Activated CD4-positive, alpha-beta T cell treated with anti-CD3 and anti-CD28 coated beads, Interleukin-2, amount 10 ng/mL, durations not matched to agents 24 days and 14 days (primary cell): ENCODE results near the gene ABTB2. TPM values are rescaled to one million over a fixed set of nuclear protein-coding genes. Genes with fewer than 3 reads are reported as not detected.

Experiments used
- DNase-seq: peaks from one replicate; pipeline ENCODE4 v3.0.0; 2022
- H3K27ac Mint-ChIP-seq: one replicate; pipeline ENCODE4 v1.8.0; 2022; ENCODE audit warnings: mild to moderate bottlenecking, mixed read lengths
- H3K27me3 Mint-ChIP-seq: one replicate; pipeline ENCODE4 v1.8.0; 2022; ENCODE audit warnings: mixed read lengths
- H3K36me3 Mint-ChIP-seq: one replicate; pipeline ENCODE4 v1.8.0; 2022; ENCODE audit warnings: low read depth, mild to moderate bottlenecking, mixed read lengths
- H3K4me1 Mint-ChIP-seq: one replicate; pipeline ENCODE4 v1.8.0; 2021; ENCODE audit warnings: mixed read lengths
- H3K4me3 Mint-ChIP-seq: one replicate; pipeline ENCODE4 v1.8.0; 2022; ENCODE audit warnings: mild to moderate bottlenecking, moderate library complexity, mixed read lengths
- H3K9me3 Mint-ChIP-seq: one replicate; pipeline ENCODE4 v1.8.0; 2021; ENCODE audit warnings: mixed read lengths
- intact Hi-C: fragments of 100-400 bp; cut with micrococcal nuclease; formaldehyde crosslinking; loops from one replicate; pipeline ENCODE4 v1.15.1; 2023
- total RNA-seq: library from RNA; stranded (reverse); gene quantifications from 2 replicates; pipeline ENCODE4 v1.2.3, GENCODE V29; 2022

The ABTB2 gene
- total RNA-seq, 1 donor from 2014 or later, result 13.1 TPM

DNA sequence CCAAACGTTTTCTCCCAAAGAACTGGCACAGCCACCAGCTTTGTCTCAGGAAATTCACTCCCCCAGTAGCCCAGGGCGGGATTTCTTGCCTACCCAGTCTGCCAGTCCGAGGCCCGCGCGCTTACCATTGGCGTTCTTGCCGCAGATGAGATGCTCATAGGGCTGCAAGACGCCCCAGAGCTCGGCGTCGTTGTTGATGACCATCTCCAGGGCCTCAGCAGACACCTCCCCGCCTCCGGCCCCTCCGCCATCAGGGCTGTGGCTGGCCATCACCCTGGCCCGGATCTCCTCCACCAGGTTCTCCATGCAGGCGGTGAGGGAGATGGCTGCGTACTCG is 1.3 kb downstream of the ABTB2 start:
- H3K4me3 Mint-ChIP-seq, result peak overlapping the region; percentile 83
- no peak overlapping the region for H3K27ac Mint-ChIP-seq
- peaks cover 50% of the 10 kb centered on the region for H3K27me3 Mint-ChIP-seq
- peaks cover 16% of the 10 kb centered on the region for H3K36me3 Mint-ChIP-seq
- H3K4me1 Mint-ChIP-seq, result peaks cover 32% of the 10 kb centered on the region
- DNase-seq, result peak; percentile 70
- intact Hi-C loops, result loop anchor here (5.0 to 10.0 kb wide), 2 partner anchors 502 to 561 kb away; partner anchors contain the start of genes APIP and PDHX
- H3K9me3 Mint-ChIP-seq, result no peaks in the 10 kb centered on the region

DNA sequence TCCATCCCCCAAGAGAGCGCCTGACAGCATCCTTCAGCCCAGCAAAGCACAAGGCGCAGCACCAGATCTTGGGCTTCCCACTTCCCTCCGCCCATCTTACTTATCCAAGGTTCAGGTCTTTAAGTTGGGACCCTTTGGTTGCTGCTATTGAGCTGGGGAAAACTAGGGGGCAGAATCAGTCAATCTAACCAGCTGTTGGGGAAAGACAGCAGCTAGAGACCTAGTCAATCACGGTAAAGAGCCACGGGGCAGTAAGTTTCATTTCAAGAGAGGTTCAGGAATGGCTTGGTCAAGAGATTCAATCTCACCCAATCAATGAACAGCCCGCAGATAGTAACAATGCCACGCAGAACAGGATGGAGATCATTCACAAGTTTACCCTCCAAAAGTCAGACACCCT is 1.7 kb downstream of the ABTB2 start:
- Mint-ChIP-seq H3K4me3 (peak overlapping the region; percentile 83), H3K4me1 (peaks cover 35% of the 10 kb centered on the region), H3K27ac (no peak overlapping the region), H3K9me3 (no peaks in the 10 kb centered on the region), H3K36me3 (peaks cover 19% of the 10 kb centered on the region), H3K27me3 (peaks cover 50% of the 10 kb centered on the region)
- intact Hi-C loops, result loop anchor here (5.0 to 10.0 kb wide), 2 partner anchors 501 to 561 kb away; partner anchors contain the start of genes APIP and PDHX
- DNase-seq, result no peak

DNA sequence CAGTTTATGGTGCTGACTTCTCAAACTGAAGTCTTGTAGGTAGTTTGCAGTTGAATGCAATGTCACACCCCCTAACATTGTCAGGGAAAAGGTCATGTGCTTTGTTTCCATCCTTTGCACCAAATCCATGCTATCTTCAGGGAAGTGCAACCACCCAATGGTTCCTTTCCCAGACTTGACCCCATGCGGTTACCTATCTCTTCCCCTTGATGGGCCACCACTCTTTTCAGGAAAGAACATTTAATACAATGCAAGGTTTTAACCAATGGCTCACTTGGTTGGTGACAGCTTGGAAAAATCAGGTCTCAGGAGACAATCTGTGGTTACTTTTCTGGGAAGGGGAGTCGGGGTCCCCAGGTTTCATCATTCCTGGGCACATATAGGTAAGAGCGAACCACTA is 2.1 kb downstream of the ABTB2 start:
- peak overlapping the region; percentile 83 for H3K4me3 Mint-ChIP-seq
- intact Hi-C loops, result loop anchor here (5.0 to 10.0 kb wide), 2 partner anchors 501 to 562 kb away; partner anchors contain the start of genes APIP and PDHX
- H3K4me1 Mint-ChIP-seq, result peaks cover 35% of the 10 kb centered on the region
- no peaks in the 10 kb centered on the region for H3K9me3 Mint-ChIP-seq
- H3K36me3 Mint-ChIP-seq, result peaks cover 19% of the 10 kb centered on the region
- peaks cover 46% of the 10 kb centered on the region for H3K27me3 Mint-ChIP-seq
- DNase-seq, result no peak
- no peak overlapping the region for H3K27ac Mint-ChIP-seq

DNA sequence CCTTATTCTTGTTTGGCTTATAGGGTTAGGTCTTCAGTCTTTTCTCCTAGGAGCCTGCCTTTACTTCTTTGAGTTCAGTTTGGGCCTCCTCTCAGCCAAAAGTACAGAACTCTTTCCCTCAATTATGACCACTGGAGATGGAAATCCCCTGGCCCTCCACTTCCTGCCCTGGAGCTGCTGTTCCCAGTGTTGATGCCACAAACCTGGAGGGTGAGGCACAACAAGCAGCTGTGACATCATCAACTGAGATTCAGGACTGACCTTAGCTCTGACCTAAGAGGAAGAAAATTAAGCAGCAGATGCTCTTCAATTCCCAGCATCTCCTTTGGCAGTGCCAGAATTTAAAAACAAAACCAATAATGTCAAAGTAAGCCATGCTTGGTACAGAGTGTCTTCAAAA is 3.0 kb downstream of the ABTB2 start:
- no peak for DNase-seq
- Mint-ChIP-seq H3K36me3 (peaks cover 19% of the 10 kb centered on the region), H3K27ac (no peak overlapping the region), H3K9me3 (no peaks in the 10 kb centered on the region), H3K4me3 (peak overlapping the region; percentile 83), H3K4me1 (peaks cover 36% of the 10 kb centered on the region), H3K27me3 (peaks cover 38% of the 10 kb centered on the region)
- intact Hi-C loops, result loop anchor here (5.0 to 10.0 kb wide), 2 partner anchors 500 to 563 kb away; partner anchors contain the start of genes APIP and PDHX

DNA sequence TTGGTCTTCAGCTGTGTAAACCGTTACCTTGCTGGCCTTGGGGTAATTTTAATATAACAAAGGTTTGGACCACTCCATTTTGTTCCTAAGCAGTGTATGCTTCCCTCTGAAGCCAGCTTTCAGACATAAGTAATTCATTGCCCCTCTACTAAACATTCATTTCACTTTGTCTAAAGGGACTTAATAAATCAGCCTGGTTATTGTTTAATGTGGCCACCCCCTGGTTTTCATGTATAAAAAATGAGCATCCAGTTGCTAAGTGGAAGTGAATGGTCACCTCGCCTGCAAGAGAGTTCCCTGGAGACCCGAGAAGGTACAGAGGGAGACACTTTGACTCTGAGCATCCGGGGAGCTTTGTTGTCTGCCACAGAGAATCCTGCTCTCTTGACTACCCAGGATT is 3.9 kb downstream of the ABTB2 start:
- Mint-ChIP-seq H3K4me3 (peak overlapping the region; percentile 50), H3K9me3 (no peaks in the 10 kb centered on the region), H3K36me3 (peaks cover 19% of the 10 kb centered on the region), H3K27ac (peak overlapping the region; percentile 39), H3K4me1 (peaks cover 31% of the 10 kb centered on the region), H3K27me3 (peaks cover 37% of the 10 kb centered on the region)
- intact Hi-C loops, result loop anchor here (10.0 kb wide), 1 partner anchor 499 kb away; no protein-coding TSS in a partner anchor
- no peak for DNase-seq

DNA sequence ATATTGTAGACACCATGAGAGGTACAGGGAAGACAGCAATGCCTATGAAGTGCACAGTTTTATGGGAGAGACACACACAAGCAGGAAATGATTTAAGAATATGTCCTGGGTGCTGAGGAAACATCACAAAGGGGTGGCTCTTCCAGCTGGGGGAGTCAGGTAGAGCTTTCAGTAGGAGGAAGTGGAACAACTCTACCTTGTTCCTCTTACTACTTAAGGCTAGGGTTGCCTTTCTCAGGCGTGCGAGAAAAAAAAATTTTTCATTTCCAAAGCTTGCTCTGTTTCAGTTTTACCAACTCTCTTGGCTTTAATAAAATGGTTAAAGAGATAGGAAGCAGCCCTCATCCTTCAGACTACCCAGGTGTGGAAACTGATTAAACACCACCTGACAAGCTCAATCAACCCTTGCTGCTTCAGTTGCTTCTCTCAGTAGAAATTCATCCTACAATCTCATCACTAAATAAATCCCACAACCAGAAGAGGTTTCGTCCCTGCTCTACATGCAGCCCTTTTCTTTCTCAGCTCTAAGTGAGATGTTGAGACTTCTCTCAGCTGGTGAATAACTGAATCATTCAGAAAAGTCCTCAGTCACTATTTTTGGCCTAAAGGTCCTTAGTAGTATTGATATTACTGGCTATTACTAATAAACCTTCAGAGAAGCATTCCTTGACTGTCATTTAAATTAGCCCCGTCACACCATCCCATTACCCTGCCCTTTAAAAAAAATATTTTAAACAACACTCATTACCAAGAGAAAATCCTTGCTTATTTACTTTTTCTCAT is 5.9 kb downstream of the ABTB2 start:
- H3K4me3 Mint-ChIP-seq, result no peak overlapping the region
- no peaks in the 10 kb centered on the region for H3K9me3 Mint-ChIP-seq
- no peak for DNase-seq
- intact Hi-C loops, result loop anchor here (10.0 kb wide), 1 partner anchor 497 kb away; no protein-coding TSS in a partner anchor
- H3K4me1 Mint-ChIP-seq, result peaks cover 29% of the 10 kb centered on the region
- H3K27me3 Mint-ChIP-seq, result peaks cover 37% of the 10 kb centered on the region
- H3K36me3 Mint-ChIP-seq, result peaks cover 19% of the 10 kb centered on the region
- no peak overlapping the region for H3K27ac Mint-ChIP-seq

DNA sequence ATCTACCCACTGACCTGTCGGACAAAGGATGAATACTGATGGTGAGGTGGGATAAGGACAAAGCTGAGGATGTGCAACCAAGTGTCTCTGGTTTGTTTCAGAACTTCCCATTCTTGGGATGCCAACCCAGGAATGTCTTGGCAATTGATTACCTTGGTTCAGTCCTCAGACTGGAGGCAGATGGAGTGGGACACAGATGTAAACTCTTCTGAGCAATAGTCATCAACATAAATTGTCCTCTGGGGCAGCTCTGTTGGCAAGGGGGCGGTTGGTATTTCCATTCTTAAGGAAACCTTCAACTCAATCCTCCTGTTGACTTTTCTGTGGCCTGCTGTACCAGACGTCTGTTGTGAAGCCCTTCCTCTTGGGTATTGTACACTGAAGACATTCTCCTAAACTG is 6.8 kb downstream of the ABTB2 start:
- peaks cover 32% of the 10 kb centered on the region for H3K27me3 Mint-ChIP-seq
- H3K36me3 Mint-ChIP-seq, result peaks cover 16% of the 10 kb centered on the region
- H3K4me3 Mint-ChIP-seq, result no peak overlapping the region
- DNase-seq, result no peak
- no peak overlapping the region for H3K27ac Mint-ChIP-seq
- intact Hi-C loops, result loop anchor here (10.0 kb wide), 1 partner anchor 496 kb away; no protein-coding TSS in a partner anchor
- H3K9me3 Mint-ChIP-seq, result no peaks in the 10 kb centered on the region
- peaks cover 25% of the 10 kb centered on the region for H3K4me1 Mint-ChIP-seq

DNA sequence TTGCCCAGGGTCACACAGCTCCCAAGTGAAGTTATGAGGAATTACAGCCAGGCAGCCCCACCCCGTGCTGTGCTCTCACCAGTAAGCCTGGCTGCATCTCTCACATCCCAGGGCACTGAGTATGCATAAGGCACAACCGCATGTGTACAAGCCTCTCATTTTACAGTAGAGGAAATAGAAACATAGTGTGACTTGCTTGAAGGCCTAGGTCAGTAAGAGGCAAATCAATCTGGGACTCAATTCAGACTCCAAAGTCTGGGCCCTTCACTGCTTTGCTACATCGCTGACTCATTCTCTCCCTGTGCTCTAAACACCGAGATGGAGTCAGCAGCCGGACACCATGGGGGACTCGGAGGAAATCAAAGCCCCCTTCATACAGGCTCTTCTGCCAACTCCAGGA is 7.9 kb downstream of the ABTB2 start:
- H3K4me1 Mint-ChIP-seq, result peaks cover 17% of the 10 kb centered on the region
- intact Hi-C loops, result loop anchor here (10.0 kb wide), 1 partner anchor 495 kb away; no protein-coding TSS in a partner anchor
- no peak for DNase-seq
- no peak overlapping the region for H3K4me3 Mint-ChIP-seq
- peaks cover 9% of the 10 kb centered on the region for H3K36me3 Mint-ChIP-seq
- no peak overlapping the region for H3K27ac Mint-ChIP-seq
- H3K27me3 Mint-ChIP-seq, result peaks cover 22% of the 10 kb centered on the region
- H3K9me3 Mint-ChIP-seq, result no peaks in the 10 kb centered on the region

DNA sequence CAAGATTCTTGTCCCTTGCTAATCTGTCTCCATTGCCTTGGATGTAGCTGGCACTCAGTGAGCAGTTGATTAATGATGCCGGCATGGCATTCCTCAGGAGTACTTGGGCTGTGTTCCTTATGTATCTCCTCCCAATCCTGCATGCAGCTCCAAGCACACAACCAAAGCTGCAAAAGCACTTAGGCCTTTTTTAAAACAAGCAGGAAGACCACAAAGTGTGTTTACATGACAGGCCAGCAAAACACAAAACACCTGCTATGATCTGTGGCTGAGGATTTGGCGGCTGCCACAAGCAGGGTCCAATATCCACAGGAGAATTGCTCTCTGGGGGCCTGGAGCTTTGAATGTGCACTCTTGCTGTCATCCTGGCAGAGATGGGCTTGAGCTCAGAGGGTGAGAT is 8.9 kb downstream of the ABTB2 start:
- H3K27me3 Mint-ChIP-seq, result peaks cover 16% of the 10 kb centered on the region
- DNase-seq, result no peak
- no peaks in the 10 kb centered on the region for H3K9me3 Mint-ChIP-seq
- H3K4me3 Mint-ChIP-seq, result no peak overlapping the region
- intact Hi-C loops, result no loop called here
- H3K36me3 Mint-ChIP-seq, result peaks cover 4% of the 10 kb centered on the region
- H3K27ac Mint-ChIP-seq, result no peak overlapping the region
- peaks cover 12% of the 10 kb centered on the region for H3K4me1 Mint-ChIP-seq

DNA sequence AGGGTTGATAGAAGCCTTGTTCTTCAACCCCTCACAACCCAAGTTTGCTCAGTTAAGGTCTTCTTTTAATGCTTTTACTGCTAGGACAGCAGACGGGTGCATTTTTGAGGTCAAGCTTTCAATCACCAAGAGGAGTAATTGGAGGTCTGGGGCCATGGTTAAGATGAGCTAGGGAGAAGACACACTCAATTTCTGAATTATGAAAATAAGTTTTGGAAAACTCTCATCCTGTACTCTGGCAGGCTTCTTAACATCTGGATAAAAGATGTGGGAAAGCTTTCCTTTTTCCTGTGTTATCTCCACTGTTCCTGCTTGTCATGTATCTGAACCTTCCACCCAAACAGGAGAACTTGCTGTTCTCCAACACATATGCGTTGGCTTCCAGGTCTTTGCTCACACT is 9.7 kb downstream of the ABTB2 start:
- Mint-ChIP-seq H3K4me1 (peaks cover 12% of the 10 kb centered on the region), H3K27ac (no peak overlapping the region), H3K27me3 (peaks cover 12% of the 10 kb centered on the region)

DNA sequence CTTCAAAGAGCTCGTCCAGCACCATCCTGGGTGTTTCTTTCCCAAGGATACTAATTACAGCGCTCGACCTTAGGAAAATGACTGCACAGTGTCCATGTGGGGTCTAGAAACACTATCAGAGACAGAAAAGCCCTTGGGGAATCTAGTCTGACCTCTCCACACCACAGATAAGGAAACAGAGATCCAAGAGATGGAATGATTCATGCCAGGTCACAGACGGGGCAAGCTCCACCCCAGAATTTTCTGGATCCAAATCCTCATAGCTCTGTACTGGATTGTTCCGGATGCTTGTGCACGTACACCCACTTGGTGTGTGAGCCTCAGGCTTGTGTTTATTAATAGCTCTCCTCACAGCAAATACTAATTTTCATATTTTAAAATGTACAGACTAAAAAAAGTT is 11.3 kb downstream of the ABTB2 start:
- H3K4me3 Mint-ChIP-seq, result no peak overlapping the region
- no peak overlapping the region for H3K27ac Mint-ChIP-seq
- H3K9me3 Mint-ChIP-seq, result no peaks in the 10 kb centered on the region
- intact Hi-C loops, result no loop called here
- H3K36me3 Mint-ChIP-seq, result peaks cover 3% of the 10 kb centered on the region
- peaks cover 5% of the 10 kb centered on the region for H3K27me3 Mint-ChIP-seq
- H3K4me1 Mint-ChIP-seq, result peaks cover 7% of the 10 kb centered on the region
- no peak for DNase-seq

More for the DNA sequence above, 9.7 kb downstream of the ABTB2 start:
- intact Hi-C loops, result no loop called here
- DNase-seq, result no peak
- Mint-ChIP-seq H3K9me3 (no peaks in the 10 kb centered on the region), H3K36me3 (peaks cover 4% of the 10 kb centered on the region), H3K4me3 (no peak overlapping the region)

DNA sequence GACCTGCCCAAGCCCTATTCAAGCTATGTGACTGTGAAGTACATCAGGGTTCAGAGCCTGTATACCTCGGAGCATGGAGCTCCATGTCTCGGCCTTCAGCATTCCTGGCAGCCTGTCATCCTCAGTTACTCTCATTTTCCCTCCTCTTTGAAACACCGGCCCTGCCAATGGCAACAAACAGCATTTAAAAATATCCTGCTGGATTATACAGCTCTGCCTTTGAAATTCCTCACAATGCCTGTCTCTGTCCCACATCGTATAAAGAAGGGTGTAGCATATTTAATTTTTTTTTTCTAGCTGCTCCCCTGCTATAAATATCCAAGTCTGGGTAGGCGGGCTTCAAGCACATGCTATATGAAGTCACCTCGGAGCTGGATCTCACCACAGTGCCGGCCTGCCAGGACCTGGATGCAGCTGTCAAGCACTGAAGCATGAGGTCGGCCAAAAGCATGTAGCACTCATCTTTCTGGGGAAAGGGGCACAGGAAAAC is 11.8 kb downstream of the ABTB2 start:
- Mint-ChIP-seq H3K4me1 (peaks cover 3% of the 10 kb centered on the region), H3K27me3 (peaks cover 2% of the 10 kb centered on the region), H3K4me3 (no peak overlapping the region), H3K9me3 (no peaks in the 10 kb centered on the region), H3K27ac (no peak overlapping the region), H3K36me3 (no peaks in the 10 kb centered on the region)
- intact Hi-C loops, result no loop called here
- no peak for DNase-seq

DNA sequence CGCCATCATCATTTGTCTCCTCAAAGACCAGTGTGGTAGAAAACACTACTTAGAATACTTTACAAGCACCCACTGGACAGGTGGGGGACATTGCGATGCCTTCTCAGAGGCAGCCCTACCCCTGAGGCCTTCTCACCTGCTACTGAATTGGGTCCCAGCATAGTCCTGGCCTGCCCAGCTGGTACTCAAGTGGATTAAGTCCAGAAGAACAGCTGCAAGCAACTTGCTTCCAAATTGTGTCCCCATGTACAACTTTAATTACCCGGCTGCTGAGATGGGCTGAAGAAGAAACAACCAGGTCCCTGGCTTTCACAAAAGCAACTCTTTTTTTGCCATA is 12.3 kb downstream of the ABTB2 start:
- DNase-seq, result no peak
- no peak overlapping the region for H3K4me3 Mint-ChIP-seq
- intact Hi-C loops, result no loop called here
- H3K9me3 Mint-ChIP-seq, result no peaks in the 10 kb centered on the region
- no peak overlapping the region for H3K27ac Mint-ChIP-seq
- H3K4me1 Mint-ChIP-seq, result peaks cover 3% of the 10 kb centered on the region
- peaks cover 2% of the 10 kb centered on the region for H3K27me3 Mint-ChIP-seq
- H3K36me3 Mint-ChIP-seq, result no peaks in the 10 kb centered on the region

DNA sequence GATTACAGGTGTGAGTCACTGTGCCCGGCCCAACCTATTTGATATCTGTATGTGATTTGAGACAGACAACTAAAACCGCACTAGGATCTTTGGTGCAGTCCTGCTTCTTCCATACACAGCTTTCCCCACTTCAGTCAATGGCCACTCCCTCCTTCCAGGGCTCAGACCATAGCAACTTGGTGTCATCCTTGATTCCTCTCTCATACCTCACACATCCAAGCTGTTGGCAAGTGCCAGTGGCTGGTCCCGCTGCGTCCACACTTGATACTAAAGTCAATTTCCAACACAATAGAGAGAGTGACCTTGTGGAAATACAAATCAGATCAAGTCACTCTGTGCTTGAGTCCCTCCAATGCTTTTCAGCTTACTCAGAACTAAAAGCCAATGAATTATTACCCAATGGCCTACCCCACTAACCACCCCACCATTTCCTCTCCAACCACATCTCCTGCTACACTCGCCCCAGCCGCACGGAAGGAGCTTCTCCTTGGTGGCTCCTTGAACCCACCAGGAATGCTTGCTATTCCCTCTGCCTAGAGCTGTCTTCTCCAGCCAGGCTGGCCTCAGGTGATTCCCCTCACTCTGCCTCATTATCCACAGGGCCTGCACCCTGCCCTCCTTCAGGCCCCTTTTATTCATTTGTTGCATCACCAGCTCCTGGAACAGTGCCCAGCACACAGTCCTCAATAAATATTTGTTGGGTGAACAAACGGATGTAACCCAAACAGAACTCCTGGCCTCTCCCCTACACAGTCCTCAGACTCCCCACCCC is 12.9 kb downstream of the ABTB2 start:
- peaks cover 2% of the 10 kb centered on the region for H3K27me3 Mint-ChIP-seq
- H3K27ac Mint-ChIP-seq, result no peak overlapping the region
- no peaks in the 10 kb centered on the region for H3K9me3 Mint-ChIP-seq
- H3K36me3 Mint-ChIP-seq, result no peaks in the 10 kb centered on the region
- intact Hi-C loops, result no loop called here
- no peak overlapping the region for H3K4me3 Mint-ChIP-seq
- no peak for DNase-seq
- peaks cover 3% of the 10 kb centered on the region for H3K4me1 Mint-ChIP-seq
